GM23338 (cell line): ENCODE data around the gene POC1B.

Experiments used
- CREB1 ChIP-seq: fragments of 250-450 bp; sonication (Bioruptor Pico); IDR thresholded peaks from 2 replicates; pipeline ENCODE4 v1.5.0; 2020; ENCODE audit warnings: low read depth, mild to moderate bottlenecking, moderate library complexity
- ETS1 ChIP-seq: IDR thresholded peaks from 2 replicates; pipeline ENCODE4 v1.6.1; 2016; ENCODE audit warnings: antibody characterized with exemption
- EZH2 ChIP-seq: fragments of 200-600 bp; sonication (generic); IDR thresholded peaks from one replicate; pipeline ENCODE4 v1.8.0; 2017; ENCODE audit warnings: antibody characterized with exemption, mild to moderate bottlenecking, low read depth; ENCODE audit not compliant: unreplicated experiment
- EZH2phosphoT487 ChIP-seq: fragments of 200-600 bp; sonication (generic); IDR thresholded peaks from one replicate; pipeline ENCODE4 v1.8.1; 2018; ENCODE audit warnings: antibody characterized with exemption; ENCODE audit not compliant: unreplicated experiment
- JUNB ChIP-seq: IDR thresholded peaks from one replicate; pipeline ENCODE4 v1.6.1; 2016; ENCODE audit warnings: antibody characterized with exemption; ENCODE audit not compliant: unreplicated experiment
- NANOG ChIP-seq: IDR thresholded peaks from 2 replicates; pipeline ENCODE4 v1.6.1; 2016; ENCODE audit warnings: antibody characterized with exemption, borderline replicate concordance
- POLR2AphosphoS5 ChIP-seq: IDR thresholded peaks from 2 replicates; pipeline ENCODE4 v1.6.1; 2016; ENCODE audit warnings: antibody characterized with exemption, low read depth
- REST ChIP-seq: IDR thresholded peaks from one replicate; pipeline ENCODE4 v1.6.1; 2018; ENCODE audit warnings: antibody characterized with exemption; ENCODE audit not compliant: unreplicated experiment
- STAT1 ChIP-seq: IDR thresholded peaks from one replicate; pipeline ENCODE4 v1.6.1; 2016; ENCODE audit warnings: antibody characterized with exemption; ENCODE audit not compliant: unreplicated experiment
- ZNF114 ChIP-seq: fragments of 250-450 bp; sonication (Bioruptor Pico); IDR thresholded peaks from 2 replicates; pipeline ENCODE4 v1.5.0; 2020; ENCODE audit warnings: mild to moderate bottlenecking, moderate library complexity
- ZNF331 ChIP-seq: fragments of 250-450 bp; sonication (Bioruptor Pico); IDR thresholded peaks from 2 replicates; pipeline ENCODE4 v1.5.0; 2020; ENCODE audit warnings: low read depth, mild to moderate bottlenecking, moderate library complexity
- TF ChIP-seq, protein P1 (sequence below), 2 experiments: fragments of 200-600 bp in 1 of 2; sonication (generic) in 1 of 2; conservative IDR thresholded peaks; 2 replicates each; pipeline versions ENCODE4 v1.5.1 to v1.6.1; 2016 to 2017; ENCODE audit warnings: antibody characterized with exemption in 2 of 2, low read depth in 2 of 2, mild to moderate bottlenecking in 2 of 2, moderate library complexity in 1 of 2

DNA sequence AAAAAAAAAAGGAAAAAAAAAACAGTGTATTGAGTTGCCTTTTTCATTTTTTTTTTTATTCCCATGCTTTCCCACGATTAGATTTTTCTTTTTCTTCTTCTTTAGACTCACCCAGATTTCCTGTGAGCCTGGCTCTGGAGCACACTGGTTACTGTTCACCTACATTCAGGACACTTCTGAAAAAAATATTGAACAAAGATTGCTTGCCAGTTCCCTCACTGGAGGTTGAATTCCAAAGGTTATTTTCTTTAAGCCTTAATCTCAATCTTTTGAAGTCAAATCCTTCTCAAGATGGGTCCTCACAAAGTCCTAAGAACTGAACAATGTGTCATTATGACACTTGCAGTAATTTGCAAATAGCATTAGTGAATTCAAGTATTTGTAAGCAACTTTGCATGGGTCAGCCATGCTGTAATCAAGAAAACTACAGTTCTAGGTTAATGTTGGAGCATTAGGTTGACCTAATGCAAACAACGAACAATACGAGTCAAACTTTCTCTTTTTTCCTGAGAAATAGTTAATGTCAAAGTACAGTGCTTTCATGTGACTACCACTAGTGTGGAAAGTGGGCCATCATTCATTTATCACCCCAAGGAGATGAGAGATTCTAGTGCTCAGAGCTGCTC, 124.3 kb downstream of the POC1B start:
- no peak for TF ChIP-seq EZH2
- TF ChIP-seq, protein P1, sequence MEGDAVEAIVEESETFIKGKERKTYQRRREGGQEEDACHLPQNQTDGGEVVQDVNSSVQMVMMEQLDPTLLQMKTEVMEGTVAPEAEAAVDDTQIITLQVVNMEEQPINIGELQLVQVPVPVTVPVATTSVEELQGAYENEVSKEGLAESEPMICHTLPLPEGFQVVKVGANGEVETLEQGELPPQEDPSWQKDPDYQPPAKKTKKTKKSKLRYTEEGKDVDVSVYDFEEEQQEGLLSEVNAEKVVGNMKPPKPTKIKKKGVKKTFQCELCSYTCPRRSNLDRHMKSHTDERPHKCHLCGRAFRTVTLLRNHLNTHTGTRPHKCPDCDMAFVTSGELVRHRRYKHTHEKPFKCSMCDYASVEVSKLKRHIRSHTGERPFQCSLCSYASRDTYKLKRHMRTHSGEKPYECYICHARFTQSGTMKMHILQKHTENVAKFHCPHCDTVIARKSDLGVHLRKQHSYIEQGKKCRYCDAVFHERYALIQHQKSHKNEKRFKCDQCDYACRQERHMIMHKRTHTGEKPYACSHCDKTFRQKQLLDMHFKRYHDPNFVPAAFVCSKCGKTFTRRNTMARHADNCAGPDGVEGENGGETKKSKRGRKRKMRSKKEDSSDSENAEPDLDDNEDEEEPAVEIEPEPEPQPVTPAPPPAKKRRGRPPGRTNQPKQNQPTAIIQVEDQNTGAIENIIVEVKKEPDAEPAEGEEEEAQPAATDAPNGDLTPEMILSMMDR (conservative IDR thresholded peaks at IDR 0.05; ENCODE audit: low read depth in 2 of 2) = no peak
- TF ChIP-seq POLR2AphosphoS5 = no peak
- no peak for TF ChIP-seq JUNB
- no peak for TF ChIP-seq NANOG
- no peak for TF ChIP-seq REST
- TF ChIP-seq CREB1 = no peak
- TF ChIP-seq ETS1 = no peak
- no peak for TF ChIP-seq EZH2phosphoT487
- no peak for TF ChIP-seq ZNF331
- TF ChIP-seq STAT1 = no peak
- TF ChIP-seq ZNF114 = no peak
